ENCODE results near the gene DIAPH3. TPM values are rescaled to one million over a fixed set of nuclear protein-coding genes. Genes with fewer than 3 reads are reported as not detected.

Gene DIAPH3
- total and polyA plus RNA-seq, 2 donors (not counting 1 experiment from before 2014, with no cell fraction given) = 0.03 to 0.10 TPM

- ChIA-PET CTCF (no interaction called here), POLR2A (no interaction called here)
- H3K9me3 Mint-ChIP-seq (ENCODE audit: insufficient read depth) = no peaks in the 10 kb centered on the region
- H3K27me3 Mint-ChIP-seq = no peaks in the 10 kb centered on the region
- Histone ChIP-seq H3K27me3 (replicated peaks in 1 of 4; ENCODE audit: control extremely low read depth in 1 of 4, control insufficient read depth in 3 of 4, insufficient read depth in 4 of 4, low read length in 3 of 4) (no peaks in the 10 kb centered on the region), H3K9me3 (ENCODE audit: control extremely low read depth in 1 of 3, control insufficient read depth in 2 of 3, insufficient read depth in 1 of 3, low read length in 2 of 3) (no peaks in the 10 kb centered on the region), H2AFZ (ENCODE audit: insufficient read depth, low read depth, low read length, poor library complexity, severe bottlenecking) (no peak overlapping the region), H3K4me2 (replicated peaks; ENCODE audit: low read depth, low read length, poor library complexity, severe bottlenecking) (no peak overlapping the region), H3K9ac (ENCODE audit: low read length) (no peak overlapping the region), H3K36me3 (replicated peaks in 1 of 2; ENCODE audit: control extremely low read depth in 1 of 2, control insufficient read depth in 1 of 2, extremely low read depth in 1 of 2, insufficient read depth in 2 of 2, low read length in 1 of 2) (no peaks in the 10 kb centered on the region), H3K4me1 (ENCODE audit: control insufficient read depth in 2 of 2, insufficient read depth in 2 of 2, low read length in 2 of 2) (peaks cover 0 to 5% of the 10 kb centered on the region in 2 donors), H3K79me2 (ENCODE audit: control insufficient read depth, insufficient read depth, low read length) (no peaks in the 10 kb centered on the region), H3K4me3 (ENCODE audit: control extremely low read depth in 1 of 5, extremely low read depth in 1 of 5, insufficient read depth in 1 of 5, low read depth in 2 of 5, low read length in 4 of 5) (no peak overlapping the region), H4K20me1 (ENCODE audit: control insufficient read depth, insufficient read depth, low read length, poor library complexity, severe bottlenecking) (no peaks in the 10 kb centered on the region), H3K27ac (ENCODE audit: low read length in 2 of 2) (no peak overlapping the region)
- TF ChIP-seq EZH2 (IDR thresholded peaks at IDR 0.05; ENCODE audit: borderline replicate concordance, insufficient read depth, low read depth, low read length, poor library complexity, severe bottlenecking) = no peak
- TF ChIP-seq CTCF (IDR thresholded peaks at IDR 0.05) = no peak
- no peak overlapping the region for H3K4me3 Mint-ChIP-seq
- intact Hi-C loops (cut with micrococcal nuclease) = no loop called here
- peaks cover 3% of the 10 kb centered on the region for H3K4me1 Mint-ChIP-seq
- no peak overlapping the region for H3K27ac Mint-ChIP-seq
- WGBS (ENCODE audit: insufficient coverage) = no CpG with 5 or more reads among the region's 5 CpGs
- no peak for DNase-seq
- ATAC-seq (ENCODE audit: low read depth) = no peak
Observed at GRCh38 chr13:59738921-59739320, 424.8 kb downstream of the DIAPH3 start.

GRCh38 chr13:59734393-59734792 lies 429.3 kb downstream of the DIAPH3 start:
- WGBS (ENCODE audit: insufficient coverage) = 71% methylated on average over 5 of the region's 6 CpGs
- Histone ChIP-seq H2AFZ (ENCODE audit: insufficient read depth, low read depth, low read length, poor library complexity, severe bottlenecking) (peak overlapping the region; percentile 44), H3K36me3 (replicated peaks in 1 of 2; ENCODE audit: control extremely low read depth in 1 of 2, control insufficient read depth in 1 of 2, extremely low read depth in 1 of 2, insufficient read depth in 2 of 2, low read length in 1 of 2) (no peaks in the 10 kb centered on the region), H3K27ac (ENCODE audit: low read length in 2 of 2) (no peak overlapping the region), H3K4me1 (ENCODE audit: control insufficient read depth in 2 of 2, insufficient read depth in 2 of 2, low read length in 2 of 2) (peaks cover 0 to 5% of the 10 kb centered on the region in 2 donors), H3K9me3 (ENCODE audit: control extremely low read depth in 1 of 3, control insufficient read depth in 2 of 3, insufficient read depth in 1 of 3, low read length in 2 of 3) (no peaks in the 10 kb centered on the region), H3K4me3 (ENCODE audit: control extremely low read depth in 1 of 5, extremely low read depth in 1 of 5, insufficient read depth in 1 of 5, low read depth in 2 of 5, low read length in 4 of 5) (no peak overlapping the region), H3K9ac (ENCODE audit: low read length) (peak overlapping the region; percentile 32), H3K4me2 (replicated peaks; ENCODE audit: low read depth, low read length, poor library complexity, severe bottlenecking) (peak overlapping the region; percentile 41), H3K27me3 (replicated peaks in 1 of 4; ENCODE audit: control extremely low read depth in 1 of 4, control insufficient read depth in 3 of 4, insufficient read depth in 4 of 4, low read length in 3 of 4) (no peaks in the 10 kb centered on the region), H3K79me2 (ENCODE audit: control insufficient read depth, insufficient read depth, low read length) (no peaks in the 10 kb centered on the region), H4K20me1 (ENCODE audit: control insufficient read depth, insufficient read depth, low read length, poor library complexity, severe bottlenecking) (no peaks in the 10 kb centered on the region)
- Mint-ChIP-seq H3K4me3 (peak overlapping the region; percentile 72), H3K27me3 (no peaks in the 10 kb centered on the region), H3K9me3 (ENCODE audit: insufficient read depth) (no peaks in the 10 kb centered on the region), H3K4me1 (peaks cover 5% of the 10 kb centered on the region), H3K27ac (peak overlapping the region; percentile 47)
- POLR2A ChIA-PET = no interaction called here
- TF ChIP-seq CTCF (IDR thresholded peaks at IDR 0.05) = no peak
- TF ChIP-seq EZH2 (IDR thresholded peaks at IDR 0.05; ENCODE audit: borderline replicate concordance, insufficient read depth, low read depth, low read length, poor library complexity, severe bottlenecking) = no peak
- CTCF ChIA-PET = no interaction called here
- intact Hi-C loops (cut with micrococcal nuclease) = no loop called here
- ATAC-seq (ENCODE audit: low read depth) (peak; percentile 10), DNase-seq (peak; percentile 26)
